IMR-90 (cell line): ENCODE measurements around the gene LDLRAD1. TPM values are rescaled to one million over a fixed set of nuclear protein-coding genes. Genes with fewer than 3 reads are reported as not detected.

Experiments used
- ATAC-seq: fragments of 200-7000 bp; cut with Tn5 transposase; 2 replicates; pipeline ENCODE4 v1.9.1; 2020; ENCODE audit warnings: low read depth, mild to moderate bottlenecking, moderate library complexity
- BruUV-seq: library from RNA; stranded (reverse); fragments of 400-500 nt; replicated peaks from 2 replicates; lab custom pipeline; 2021; lab: Mats Ljungman, UMichigan
- CTCF ChIA-PET: fragments of 300-600 bp; formaldehyde crosslinking; extraction: SDS; loops from one replicate; lab custom pipeline; 2021; ENCODE audit warnings: antibody characterized with exemption; lab: Yijun Ruan, JAX
- POLR2A ChIA-PET: fragments of 300-600 bp; sonication (Branson Sonifier 250); formaldehyde crosslinking; loops from one replicate; lab custom pipeline; 2022; ENCODE audit warnings: antibody characterized with exemption; ENCODE audit not compliant: unreplicated experiment; lab: Charles Lee
- DNase-seq: peaks from one replicate; pipeline ENCODE4 v3.0.0; 2013
- H2AFZ ChIP-seq: replicated peaks from 2 replicates; pipeline ENCODE3; 2013; ENCODE audit warnings: low read length, mild to moderate bottlenecking; ENCODE audit not compliant: poor library complexity
- H2AK5ac ChIP-seq: 2 replicates; pipeline ENCODE4 v1.6.1; 2013; ENCODE audit warnings: low read depth, low read length, inconsistent platforms
- H2AK9ac ChIP-seq: replicated peaks from 2 replicates; pipeline ENCODE3; 2013; ENCODE audit warnings: mild to moderate bottlenecking, low read depth, low read length, moderate library complexity; ENCODE audit not compliant: poor library complexity
- H2BK120ac ChIP-seq: 2 replicates; pipeline ENCODE4 v1.6.1; 2013; ENCODE audit warnings: low read depth, low read length, inconsistent platforms
- H2BK15ac ChIP-seq: 3 replicates; pipeline ENCODE4 v1.6.1; 2013; ENCODE audit warnings: low read depth, low read length, inconsistent platforms
- H2BK20ac ChIP-seq: 2 replicates; pipeline ENCODE4 v1.6.1; 2013; ENCODE audit warnings: low read depth, mild to moderate bottlenecking, inconsistent platforms, low read length, moderate library complexity
- H2BK5ac ChIP-seq: 2 replicates; pipeline ENCODE4 v1.6.1; 2013; ENCODE audit warnings: mild to moderate bottlenecking, low read depth, low read length, inconsistent platforms; ENCODE audit not compliant: poor library complexity, severe bottlenecking
- H3K14ac ChIP-seq: replicated peaks from 2 replicates; pipeline ENCODE4 v1.6.1; 2013; ENCODE audit warnings: low read depth, low read length, inconsistent platforms
- H3K18ac ChIP-seq: 2 replicates; pipeline ENCODE4 v1.6.1; 2013; ENCODE audit warnings: low read depth, low read length, control low read depth
- H3K23ac ChIP-seq: 2 replicates; pipeline ENCODE4 v1.6.1; 2013; ENCODE audit warnings: low read depth, low read length, inconsistent platforms
- H3K27ac ChIP-seq: 2 replicates; pipeline ENCODE4 v1.5.1; 2013; ENCODE audit warnings: mild to moderate bottlenecking, control low read depth, low read length; ENCODE audit not compliant: insufficient read depth
- H3K27me3 ChIP-seq: 2 replicates; pipeline ENCODE4 v1.6.1; 2013; ENCODE audit warnings: low read length; ENCODE audit not compliant: control insufficient read depth, insufficient read depth
- H3K36me3 ChIP-seq: 2 replicates; pipeline ENCODE4 v1.6.1; 2013; ENCODE audit warnings: low read length, mixed read lengths; ENCODE audit not compliant: control insufficient read depth, insufficient read depth
- H3K4ac ChIP-seq: 2 replicates; pipeline ENCODE4 v1.6.1; 2013; ENCODE audit warnings: low read depth, low read length, inconsistent platforms
- H3K4me1 ChIP-seq: 2 replicates; pipeline ENCODE4 v1.6.1; 2013; ENCODE audit warnings: low read length, mixed read lengths; ENCODE audit not compliant: control insufficient read depth, insufficient read depth
- H3K4me2 ChIP-seq: 2 replicates; pipeline ENCODE4 v1.6.1; 2013; ENCODE audit warnings: low read depth, mild to moderate bottlenecking, control low read depth, low read length, moderate library complexity
- H3K4me3 ChIP-seq: 2 replicates; pipeline ENCODE4 v1.5.1; 2013; ENCODE audit warnings: low read depth, mild to moderate bottlenecking, control low read depth, low read length, moderate library complexity; ENCODE audit not compliant: insufficient read depth
- H3K56ac ChIP-seq: 2 replicates; pipeline ENCODE4 v1.6.1; 2013; ENCODE audit warnings: low read length, inconsistent platforms; ENCODE audit not compliant: insufficient read depth; ENCODE audit errors: extremely low read depth
- H3K79me1 ChIP-seq, 2 experiments: 2 replicates each; pipeline ENCODE4 v1.6.1; 2013; ENCODE audit warnings: low read length in 2 of 2, inconsistent platforms in 1 of 2, low read depth in 1 of 2
- H3K9ac ChIP-seq: 2 replicates; pipeline ENCODE4 v1.6.1; 2013; ENCODE audit warnings: low read depth, low read length, control low read depth
- H3K9me1 ChIP-seq: 2 replicates; pipeline ENCODE4 v1.6.1; 2013; ENCODE audit warnings: low read length, inconsistent platforms; ENCODE audit not compliant: insufficient read depth
- H3K9me3 ChIP-seq: 2 replicates; pipeline ENCODE4 v1.6.1; 2013; ENCODE audit warnings: low read length; ENCODE audit not compliant: control insufficient read depth, insufficient read depth
- H4K20me1 ChIP-seq: 2 replicates; pipeline ENCODE4 v1.6.1; 2013; ENCODE audit warnings: low read length, inconsistent platforms; ENCODE audit not compliant: insufficient read depth
- H4K5ac ChIP-seq: 2 replicates; pipeline ENCODE4 v1.6.1; 2013; ENCODE audit warnings: mild to moderate bottlenecking, low read depth, low read length, control low read depth
- H4K8ac ChIP-seq, 2 experiments: 2 replicates each; pipeline ENCODE4 v1.6.1; 2013; ENCODE audit warnings: low read depth in 2 of 2, low read length in 2 of 2, control low read depth in 1 of 2, inconsistent platforms in 1 of 2
- H4K91ac ChIP-seq: 2 replicates; pipeline ENCODE4 v1.6.1; 2013; ENCODE audit warnings: low read depth, low read length, inconsistent platforms; ENCODE audit not compliant: insufficient read depth
- BHLHE40 ChIP-seq: fragments of 150-350 bp; IDR thresholded peaks from 2 replicates; pipeline ENCODE4 v1.6.1; 2016; ENCODE audit warnings: mild to moderate bottlenecking, low read depth, low read length
- CEBPB ChIP-seq: IDR thresholded peaks from 2 replicates; pipeline ENCODE4 v1.6.1; 2012; ENCODE audit warnings: low read depth, low read length, improper control_type of control experiment
- CHD1 ChIP-seq: IDR thresholded peaks from 2 replicates; pipeline ENCODE4 v1.6.1; 2012; ENCODE audit warnings: low read depth, low read length, improper control_type of control experiment
- CTCF ChIP-seq: conservative IDR thresholded peaks from 2 replicates; pipeline ENCODE4 v1.5.1; 2012; ENCODE audit warnings: mild to moderate bottlenecking, low read depth, low read length, improper control_type of control experiment
- ELK1 ChIP-seq: fragments of 150-350 bp; IDR thresholded peaks from 2 replicates; pipeline ENCODE4 v1.6.1; 2016; ENCODE audit warnings: low read depth, mild to moderate bottlenecking, low read length, moderate library complexity, borderline replicate concordance
- FOS ChIP-seq: fragments of 150-350 bp; IDR thresholded peaks from 2 replicates; pipeline ENCODE4 v1.6.1; 2016; ENCODE audit warnings: low read depth, low read length
- MAZ ChIP-seq: IDR thresholded peaks from 2 replicates; pipeline ENCODE4 v1.6.1; 2012; ENCODE audit warnings: low read depth, mild to moderate bottlenecking, low read length, improper control_type of control experiment, moderate library complexity, borderline replicate concordance
- MXI1 ChIP-seq: IDR thresholded peaks from 2 replicates; pipeline ENCODE4 v1.6.1; 2012; ENCODE audit warnings: low read depth, mild to moderate bottlenecking, low read length, moderate library complexity, borderline replicate concordance
- POLR2A ChIP-seq: IDR thresholded peaks from 2 replicates; pipeline ENCODE4 v1.6.1; 2012; ENCODE audit warnings: mild to moderate bottlenecking, low read depth, low read length
- RFX5 ChIP-seq: IDR thresholded peaks from 2 replicates; pipeline ENCODE4 v1.8.0; 2012; ENCODE audit warnings: low read depth, mild to moderate bottlenecking, low read length, moderate library complexity
- USF2 ChIP-seq: fragments of 150-350 bp; IDR thresholded peaks from 2 replicates; pipeline ENCODE4 v1.6.1; 2017; ENCODE audit warnings: mild to moderate bottlenecking, antibody characterized with exemption, low read length, low read depth
- WGBS, 2 experiments: methylation state at CpG; one replicate each; pipeline versions ENCODE4 v1.1.5 to v1.1.7; 2013; ENCODE audit warnings: missing lambda C conversion rate in 2 of 2; ENCODE audit not compliant: insufficient read length in 1 of 2; ENCODE audit errors: extremely low coverage in 2 of 2; 5-methylcytosine and 5-hydroxymethylcytosine counted together
- dilution Hi-C: fragments of 300-500 bp; cut with HindIII; formaldehyde crosslinking; loops from one replicate; pipeline ENCODE4 v1.14.3; 2018; ENCODE audit warnings: low sequenced_read_pairs; ENCODE audit not compliant: unreplicated experiment
- in situ Hi-C: fragments of 300-500 bp; cut with MboI; formaldehyde crosslinking; loops from 3 replicates; pipeline ENCODE4 v1.14.3; 2019; ENCODE audit warnings: low sequenced_read_pairs, inconsistent platforms, mixed read lengths
- intact Hi-C: fragments of 100-400 bp; cut with micrococcal nuclease; formaldehyde crosslinking; loops from 2 replicates; pipeline ENCODE4 v1.10.0; 2022
- polyA plus RNA-seq, 3 experiments: library from polyadenylated mRNA; depleted of rRNA; stranded (reverse); fragments of >200 nt; gene quantifications; 2 replicates each; pipeline ENCODE4 v1.2.3, GENCODE V29; 2012; ENCODE audit warnings: low replicate concordance in 1 of 3
- total RNA-seq: library from RNA; depleted of rRNA; stranded (reverse); fragments of >200 nt; gene quantifications from 2 replicates; pipeline ENCODE4 v1.2.3, GENCODE V29; 2012

LDLRAD1 gene
- total and polyA plus RNA-seq, 2 of the 4 experiments (the other 2 are of a cell fraction) = not detected

- WGBS, 2 experiments = 66% methylated on average over 6 of the region's 8 CpGs; no CpG with 5 or more reads in 1 of the 2 experiments
- Histone ChIP-seq H2BK5ac (no peak overlapping the region), H2BK15ac (no peak overlapping the region), H2AFZ (no peak overlapping the region), H3K4me1 (peaks cover 3% of the 10 kb centered on the region; the same call in 1 of the 2 replicates), H3K23ac (no peak overlapping the region), H3K27ac (no peak overlapping the region), H4K8ac (no peak overlapping the region), H4K5ac (no peak overlapping the region), H2BK120ac (no peak overlapping the region), H2BK20ac (no peak overlapping the region), H3K14ac (no peak overlapping the region), H2AK9ac (no peak overlapping the region), H3K36me3 (no peaks in the 10 kb centered on the region), H3K9me3 (no peaks in the 10 kb centered on the region), H3K56ac (no peak overlapping the region), H3K4me2 (no peak overlapping the region), H3K18ac (no peak overlapping the region), H3K79me1 (no peaks in the 10 kb centered on the region), H3K27me3 (peaks cover 76% of the 10 kb centered on the region), H3K9me1 (peaks cover 7% of the 10 kb centered on the region; the same call in 1 of the 2 replicates), H4K20me1 (0 out of 2 replicates have a peak, but pooled peaks cover 5% of the 10 kb centered on the region), H2AK5ac (no peak overlapping the region), H3K4ac (no peak overlapping the region), H3K4me3 (no peak overlapping the region), H4K91ac (no peak overlapping the region), H3K9ac (no peak overlapping the region)
- dilution Hi-C loops = no loop called here
- no peak for ATAC-seq
- DNase-seq = no peak
- TF ChIP-seq POLR2A = no peak
- no peak for TF ChIP-seq CEBPB
- no peak for TF ChIP-seq ELK1
- no peak for TF ChIP-seq USF2
- TF ChIP-seq MXI1 = no peak
- TF ChIP-seq BHLHE40 = no peak
- no peak for TF ChIP-seq MAZ
- no peak for TF ChIP-seq CTCF
- TF ChIP-seq FOS = no peak
- no peak for TF ChIP-seq RFX5
- TF ChIP-seq CHD1 = no peak
- no TSS peak for BruUV-seq
- intact Hi-C loops = no loop called here
- ChIA-PET CTCF (no interaction called here), POLR2A (no interaction called here)
- in situ Hi-C loops = no loop called here
Measured at GRCh38 chr1:54013393-54014008, 4.5 kb downstream of the LDLRAD1 start.
